Neural cell (in vitro differentiated cells): ENCODE data around the gene OSBPL8. TPM values are rescaled to one million over a fixed set of nuclear protein-coding genes. Genes with fewer than 3 reads are reported as not detected.
"Not testable (repeated sequence)": the region's sequence is repeated elsewhere in the genome, so short reads cannot be mapped to it uniquely, and the experiment has no call there.

Experiments used
- H2AFZ ChIP-seq: fragments of 200-600, 300-800 bp; sonication (generic), shearing (Covaris generic); 2 replicates; pipeline ENCODE4 v1.6.0; 2014; ENCODE audit warnings: low read depth, mild to moderate bottlenecking, antibody characterized with exemption, low read length, moderate library complexity
- H3F3A ChIP-seq: fragments of 200-600 bp; shearing (Covaris generic); 2 replicates; pipeline ENCODE4 v1.6.1; 2016; ENCODE audit warnings: mild to moderate bottlenecking, moderate library complexity, mixed read lengths, antibody characterized with exemption, low read length; ENCODE audit not compliant: insufficient read depth, poor library complexity, severe bottlenecking
- H3K27ac ChIP-seq: fragments of 200-600, 300-800 bp; sonication (generic), shearing (Covaris generic); 2 replicates; pipeline ENCODE4 v1.5.1; 2014; ENCODE audit warnings: mild to moderate bottlenecking, low read length, moderate library complexity
- H3K27me3 ChIP-seq: fragments of 300-800, 200-600 bp; sonication (generic), shearing (Covaris generic); 2 replicates; pipeline ENCODE4 v1.6.0; 2014; ENCODE audit warnings: mild to moderate bottlenecking, low read depth, low read length, moderate library complexity; ENCODE audit not compliant: insufficient read depth
- H3K36me3 ChIP-seq: fragments of 300-800, 200-600 bp; sonication (generic), shearing (Covaris generic); 2 replicates; pipeline ENCODE4 v1.5.1; 2014; ENCODE audit warnings: mild to moderate bottlenecking, antibody characterized with exemption, low read length, moderate library complexity; ENCODE audit not compliant: insufficient read depth
- H3K4me2 ChIP-seq: fragments of 300-800, 200-600 bp; sonication (generic), shearing (Covaris generic); 2 replicates; pipeline ENCODE4 v1.6.0; 2014; ENCODE audit warnings: mild to moderate bottlenecking, low read length
- H3K4me3 ChIP-seq: fragments of 300-800, 200-600 bp; sonication (generic), shearing (Covaris generic); 2 replicates; pipeline ENCODE4 v1.5.1; 2014; ENCODE audit warnings: mild to moderate bottlenecking, low read length, moderate library complexity
- H3K79me2 ChIP-seq: fragments of 200-600 bp; shearing (Covaris generic); replicated peaks from 2 replicates; pipeline ENCODE4 v1.6.0; 2014; ENCODE audit warnings: mild to moderate bottlenecking, low read length, moderate library complexity; ENCODE audit not compliant: insufficient read depth
- H3K9ac ChIP-seq: fragments of 300-800, 200-600 bp; sonication (generic), shearing (Covaris generic); 2 replicates; pipeline ENCODE4 v1.6.1; 2016; ENCODE audit warnings: mild to moderate bottlenecking, low read length, mixed read lengths
- H3K9me2 ChIP-seq: fragments of 200-600 bp; shearing (Covaris generic); 2 replicates; pipeline ENCODE4 v1.6.1; 2016; ENCODE audit warnings: mild to moderate bottlenecking, low read length, mixed read lengths; ENCODE audit not compliant: insufficient read depth
- H3K9me3 ChIP-seq: fragments of 200-600, 300-800 bp; sonication (generic), shearing (Covaris generic); 2 replicates; pipeline ENCODE4 v1.6.1; 2016; ENCODE audit warnings: mild to moderate bottlenecking, mixed run types, low read length, moderate library complexity, mixed read lengths
- H4K20me1 ChIP-seq: fragments of 200-600 bp; shearing (Covaris generic); 2 replicates; pipeline ENCODE4 v1.6.1; 2016; ENCODE audit warnings: mild to moderate bottlenecking, mixed run types; ENCODE audit not compliant: insufficient read depth
- CTCF ChIP-seq: fragments of 450-650 bp; IDR thresholded peaks from 2 replicates; pipeline ENCODE4 v1.5.1; 2014; ENCODE audit warnings: antibody characterized with exemption, mild to moderate bottlenecking, moderate library complexity; ENCODE audit not compliant: poor library complexity, severe bottlenecking
- EP300 ChIP-seq: fragments of 450-650 bp; conservative IDR thresholded peaks from 2 replicates; pipeline ENCODE4 v1.6.1; 2014; ENCODE audit warnings: antibody characterized with exemption, mild to moderate bottlenecking, moderate library complexity; ENCODE audit not compliant: poor library complexity, severe bottlenecking
- EZH2 ChIP-seq: fragments of 200-600, 300-800 bp; shearing (Covaris generic), sonication (generic); IDR thresholded peaks from 2 replicates; pipeline ENCODE4 v1.6.1; 2014; ENCODE audit warnings: antibody characterized with exemption, low read length, borderline replicate concordance, mild to moderate bottlenecking; ENCODE audit not compliant: insufficient read depth, poor library complexity, severe bottlenecking
- MXI1 ChIP-seq: fragments of 450-650 bp; conservative IDR thresholded peaks from 2 replicates; pipeline ENCODE4 v1.6.1; 2014; ENCODE audit warnings: antibody characterized with exemption, mild to moderate bottlenecking; ENCODE audit not compliant: poor library complexity, severe bottlenecking
- POLR2AphosphoS5 ChIP-seq: IDR thresholded peaks from 2 replicates; pipeline ENCODE4 v1.6.1; 2012
- RAD21 ChIP-seq: fragments of 450-650 bp; conservative IDR thresholded peaks from 2 replicates; pipeline ENCODE4 v1.6.1; 2014; ENCODE audit warnings: antibody characterized with exemption, mild to moderate bottlenecking, moderate library complexity
- REST ChIP-seq: IDR thresholded peaks from 2 replicates; pipeline ENCODE4 v1.6.1; 2012; ENCODE audit warnings: borderline replicate concordance
- SMC3 ChIP-seq: fragments of 450-650 bp; conservative IDR thresholded peaks from 2 replicates; pipeline ENCODE4 v1.6.1; 2014; ENCODE audit warnings: antibody characterized with exemption, mild to moderate bottlenecking, moderate library complexity; ENCODE audit not compliant: poor library complexity
- TAF1 ChIP-seq: IDR thresholded peaks from 2 replicates; pipeline ENCODE4 v1.6.1; 2012; ENCODE audit warnings: low read depth
- polyA plus RNA-seq: library from polyadenylated mRNA; depleted of rRNA; stranded (reverse); fragments of >200 nt; gene quantifications from 2 replicates; pipeline ENCODE4 v1.2.3, GENCODE V29; 2014

OSBPL8 gene
- polyA plus RNA-seq, 1 donor from 2014 or later = 126 TPM

GRCh38 chr12:76511116-76511716, 48.4 kb downstream of the OSBPL8 start:
- not testable (repeated sequence) for H2AFZ ChIP-seq, H3K79me2 ChIP-seq, H3K9ac ChIP-seq, H3K9me2 ChIP-seq, H3K27me3 ChIP-seq, H3K9me3 ChIP-seq, H3K27ac ChIP-seq, H3K36me3 ChIP-seq, H4K20me1 ChIP-seq, H3K4me3 ChIP-seq, H3K4me2 ChIP-seq, H3F3A ChIP-seq

- no peaks in the 10 kb centered on the region for H4K20me1 ChIP-seq
- no peaks in the 10 kb centered on the region for H3K36me3 ChIP-seq
- H3K4me3 ChIP-seq = no peak overlapping the region
- peaks cover 11% of the 10 kb centered on the region for H3K79me2 ChIP-seq
- no peaks in the 10 kb centered on the region for H3K9me3 ChIP-seq
- no peak overlapping the region for H3K9ac ChIP-seq
- no peak for TF ChIP-seq MXI1
- no peaks in the 10 kb centered on the region for H3F3A ChIP-seq
- no peak overlapping the region for H3K4me2 ChIP-seq
- no peaks in the 10 kb centered on the region for H3K9me2 ChIP-seq
- no peaks in the 10 kb centered on the region for H3K27me3 ChIP-seq
- no peak overlapping the region for H3K27ac ChIP-seq
- no peak overlapping the region for H2AFZ ChIP-seq
Observed at GRCh38 chr12:76508128-76508980, 51.2 kb downstream of the OSBPL8 start.

GRCh38 chr12:76506149-76506548, 53.4 kb downstream of the OSBPL8 start:
- peaks cover 6% of the 10 kb centered on the region for H3K79me2 ChIP-seq
- peaks cover 4% of the 10 kb centered on the region for H3K36me3 ChIP-seq
- no peaks in the 10 kb centered on the region for H4K20me1 ChIP-seq
- no peak overlapping the region for H3K9ac ChIP-seq
- no peaks in the 10 kb centered on the region for H3K9me2 ChIP-seq
- TF ChIP-seq MXI1 = no peak
- no peak for TF ChIP-seq EZH2
- TF ChIP-seq SMC3 = no peak
- no peak for TF ChIP-seq POLR2AphosphoS5
- TF ChIP-seq REST = no peak
- TF ChIP-seq CTCF = no peak
- TF ChIP-seq TAF1 = no peak
- TF ChIP-seq EP300 = no peak
- TF ChIP-seq RAD21 = no peak
- no peaks in the 10 kb centered on the region for H3K9me3 ChIP-seq
- no peaks in the 10 kb centered on the region for H3F3A ChIP-seq
- no peak overlapping the region for H3K4me2 ChIP-seq
- no peaks in the 10 kb centered on the region for H3K27me3 ChIP-seq
- no peak overlapping the region for H3K27ac ChIP-seq
- no peak overlapping the region for H2AFZ ChIP-seq
- H3K4me3 ChIP-seq = no peak overlapping the region
